Esophagus muscularis mucosa (tissue), 4 donors: ENCODE measurements around the gene TANGO2.

Experiments
- EP300 ChIP-seq: sonication (generic); formaldehyde crosslinking; IDR thresholded peaks from one replicate; pipeline ENCODE4 v1.6.1; 2017; ENCODE audit warnings: antibody characterized with exemption
- POLR2A ChIP-seq: fragments of 450-650 bp; IDR thresholded peaks from one replicate; pipeline ENCODE4 v1.6.1; 2017; ENCODE audit warnings: antibody characterized with exemption, moderate library complexity, mild to moderate bottlenecking, low read depth
- TF ChIP-seq, protein P1 (sequence below), 3 experiments: fragments of 200-600 bp in 2 of 3; fragments of 450-650 bp in 1 of 3; sonication (generic) in 2 of 3; IDR thresholded peaks; one replicate each; pipeline ENCODE4 v1.5.1; 2017 to 2019; ENCODE audit warnings: antibody characterized with exemption in 3 of 3, mild to moderate bottlenecking in 2 of 3, moderate library complexity in 1 of 3

DNA sequence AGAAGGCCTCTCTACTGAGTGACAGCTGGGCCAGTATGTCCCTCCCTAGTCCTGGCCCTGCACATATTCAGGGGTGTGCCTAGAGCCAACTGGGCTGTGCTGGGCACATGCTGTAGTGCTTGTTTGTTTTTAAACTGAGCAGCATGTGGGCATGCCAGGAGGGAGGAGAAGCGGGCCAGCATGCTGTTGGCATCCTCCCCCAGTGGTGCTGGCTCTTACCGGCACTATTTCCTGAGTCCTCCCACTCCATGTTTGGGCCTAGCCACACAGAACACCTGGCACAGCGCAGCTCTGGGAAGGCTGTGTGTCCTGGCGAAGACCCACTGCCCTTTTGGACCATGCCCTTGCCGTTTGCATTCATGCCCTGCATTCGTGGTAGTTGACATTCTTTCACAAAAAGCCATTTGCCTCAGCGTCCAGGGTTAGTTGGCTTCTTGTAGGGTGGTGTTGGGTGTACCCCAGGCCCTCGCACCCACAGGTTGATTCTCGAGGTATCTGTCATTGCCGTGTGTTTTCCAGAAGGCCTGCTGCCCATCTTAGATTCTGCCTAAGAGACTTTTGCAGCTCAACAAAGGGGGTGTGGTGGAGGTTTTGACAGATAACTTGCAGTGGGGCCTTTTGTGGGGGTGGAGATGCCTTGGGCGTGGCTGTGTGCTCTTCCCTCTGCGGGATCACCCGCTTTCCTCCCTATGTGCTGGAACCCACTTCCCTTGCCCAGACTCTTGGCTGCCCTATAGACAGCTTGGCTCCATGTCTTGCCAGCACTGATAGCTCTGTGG is 72.7 kb downstream of the TANGO2 start:
- TF ChIP-seq, protein P1, sequence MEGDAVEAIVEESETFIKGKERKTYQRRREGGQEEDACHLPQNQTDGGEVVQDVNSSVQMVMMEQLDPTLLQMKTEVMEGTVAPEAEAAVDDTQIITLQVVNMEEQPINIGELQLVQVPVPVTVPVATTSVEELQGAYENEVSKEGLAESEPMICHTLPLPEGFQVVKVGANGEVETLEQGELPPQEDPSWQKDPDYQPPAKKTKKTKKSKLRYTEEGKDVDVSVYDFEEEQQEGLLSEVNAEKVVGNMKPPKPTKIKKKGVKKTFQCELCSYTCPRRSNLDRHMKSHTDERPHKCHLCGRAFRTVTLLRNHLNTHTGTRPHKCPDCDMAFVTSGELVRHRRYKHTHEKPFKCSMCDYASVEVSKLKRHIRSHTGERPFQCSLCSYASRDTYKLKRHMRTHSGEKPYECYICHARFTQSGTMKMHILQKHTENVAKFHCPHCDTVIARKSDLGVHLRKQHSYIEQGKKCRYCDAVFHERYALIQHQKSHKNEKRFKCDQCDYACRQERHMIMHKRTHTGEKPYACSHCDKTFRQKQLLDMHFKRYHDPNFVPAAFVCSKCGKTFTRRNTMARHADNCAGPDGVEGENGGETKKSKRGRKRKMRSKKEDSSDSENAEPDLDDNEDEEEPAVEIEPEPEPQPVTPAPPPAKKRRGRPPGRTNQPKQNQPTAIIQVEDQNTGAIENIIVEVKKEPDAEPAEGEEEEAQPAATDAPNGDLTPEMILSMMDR (IDR thresholded peaks at IDR 0.05) = no peak
- no peak for TF ChIP-seq EP300
- TF ChIP-seq POLR2A = no peak
